Tibial nerve (tissue), 4 donors: ENCODE data around the gene NINJ2.

ENCODE experiments used
- EP300 ChIP-seq, 2 donors: sonication (generic); formaldehyde crosslinking; IDR thresholded peaks; one replicate each; pipeline ENCODE4 v1.6.1; 2017; ENCODE audit warnings: antibody characterized with exemption in 2 of 2, mild to moderate bottlenecking in 1 of 2
- POLR2A ChIP-seq, 2 donors: fragments of 450-650 bp; IDR thresholded peaks; one replicate each; pipeline ENCODE4 v1.6.1; 2017; ENCODE audit warnings: antibody characterized with exemption in 2 of 2, mild to moderate bottlenecking in 2 of 2, moderate library complexity in 2 of 2
- TF ChIP-seq, protein P1 (sequence below), 5 experiments: fragments of 200-600 bp in 3 of 5; fragments of 450-650 bp in 2 of 5; sonication (generic) in 3 of 5; IDR thresholded peaks; one replicate each; pipeline ENCODE4 v1.5.1; 2016 to 2019; ENCODE audit warnings: antibody characterized with exemption in 5 of 5, mild to moderate bottlenecking in 3 of 5, moderate library complexity in 2 of 5

- TF ChIP-seq, protein P1, sequence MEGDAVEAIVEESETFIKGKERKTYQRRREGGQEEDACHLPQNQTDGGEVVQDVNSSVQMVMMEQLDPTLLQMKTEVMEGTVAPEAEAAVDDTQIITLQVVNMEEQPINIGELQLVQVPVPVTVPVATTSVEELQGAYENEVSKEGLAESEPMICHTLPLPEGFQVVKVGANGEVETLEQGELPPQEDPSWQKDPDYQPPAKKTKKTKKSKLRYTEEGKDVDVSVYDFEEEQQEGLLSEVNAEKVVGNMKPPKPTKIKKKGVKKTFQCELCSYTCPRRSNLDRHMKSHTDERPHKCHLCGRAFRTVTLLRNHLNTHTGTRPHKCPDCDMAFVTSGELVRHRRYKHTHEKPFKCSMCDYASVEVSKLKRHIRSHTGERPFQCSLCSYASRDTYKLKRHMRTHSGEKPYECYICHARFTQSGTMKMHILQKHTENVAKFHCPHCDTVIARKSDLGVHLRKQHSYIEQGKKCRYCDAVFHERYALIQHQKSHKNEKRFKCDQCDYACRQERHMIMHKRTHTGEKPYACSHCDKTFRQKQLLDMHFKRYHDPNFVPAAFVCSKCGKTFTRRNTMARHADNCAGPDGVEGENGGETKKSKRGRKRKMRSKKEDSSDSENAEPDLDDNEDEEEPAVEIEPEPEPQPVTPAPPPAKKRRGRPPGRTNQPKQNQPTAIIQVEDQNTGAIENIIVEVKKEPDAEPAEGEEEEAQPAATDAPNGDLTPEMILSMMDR (IDR thresholded peaks at IDR 0.05) = no peak
- TF ChIP-seq EP300 (IDR thresholded peaks at IDR 0.05) (no peak), POLR2A (IDR thresholded peaks at IDR 0.05) (no peak)
Measured at GRCh38 chr12:556498-556897, 106.7 kb downstream of the NINJ2 start.
